ENCODE results near the gene TRAF1. TPM values are rescaled to one million over a fixed set of nuclear protein-coding genes. Genes with fewer than 3 reads are reported as not detected.

Gene TRAF1
- total RNA-seq, 4 donors from 2014 or later, result 2.2 to 7.2 (median 4.3) TPM

DNA sequence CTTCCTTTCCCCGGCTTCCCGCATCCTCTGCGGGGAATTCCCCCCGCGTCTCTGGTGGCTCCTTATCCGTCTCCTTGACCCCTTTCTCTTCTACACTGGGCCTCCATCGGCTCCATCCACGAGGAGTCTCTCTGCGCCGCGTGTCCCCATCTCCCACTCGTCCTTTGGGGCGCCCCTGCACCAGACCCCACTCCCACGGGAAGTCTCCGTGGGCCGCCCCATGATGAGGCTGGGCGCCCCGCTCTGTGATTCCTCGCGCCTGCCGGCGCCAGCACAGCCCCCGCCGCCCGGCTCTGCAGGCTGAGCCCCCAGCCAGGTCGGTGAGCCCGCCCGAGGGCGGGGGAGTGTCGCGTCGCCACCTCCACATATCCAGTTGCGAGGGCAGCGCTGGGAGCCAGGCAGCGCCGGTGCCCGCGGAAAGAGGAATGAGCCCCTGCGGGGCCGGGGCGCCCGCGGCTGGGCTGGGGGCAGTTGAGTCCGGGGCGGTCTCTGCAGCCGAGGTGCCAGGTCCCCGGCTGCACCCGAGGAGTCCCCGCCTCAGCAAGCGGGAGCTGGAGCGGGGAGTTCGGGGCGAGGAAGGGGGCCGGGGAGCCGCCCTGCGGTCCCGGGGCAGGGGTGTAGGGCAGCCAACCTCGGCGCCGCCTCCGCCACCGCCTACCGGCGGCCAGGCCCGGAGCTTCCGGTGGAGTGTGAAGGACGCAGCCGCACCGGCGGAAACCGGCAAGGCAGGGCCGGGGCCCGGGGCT is 2.1 kb upstream of the TRAF1 start:
- intact Hi-C loops (cut with DNase I; ENCODE audit: low total_unique reads), result no loop called here
- in situ Hi-C loops (cut with MboI; ENCODE audit: low pct_ligation_motif_present in 1 of 4, low pct_unique_long_range_greater_than_20kb in 1 of 4, low sequenced_read_pairs in 3 of 4), result loop anchor here in 3 of 4 donors (25.0 kb wide), 1 partner anchor 166 kb away; no protein-coding TSS in a partner anchor

DNA sequence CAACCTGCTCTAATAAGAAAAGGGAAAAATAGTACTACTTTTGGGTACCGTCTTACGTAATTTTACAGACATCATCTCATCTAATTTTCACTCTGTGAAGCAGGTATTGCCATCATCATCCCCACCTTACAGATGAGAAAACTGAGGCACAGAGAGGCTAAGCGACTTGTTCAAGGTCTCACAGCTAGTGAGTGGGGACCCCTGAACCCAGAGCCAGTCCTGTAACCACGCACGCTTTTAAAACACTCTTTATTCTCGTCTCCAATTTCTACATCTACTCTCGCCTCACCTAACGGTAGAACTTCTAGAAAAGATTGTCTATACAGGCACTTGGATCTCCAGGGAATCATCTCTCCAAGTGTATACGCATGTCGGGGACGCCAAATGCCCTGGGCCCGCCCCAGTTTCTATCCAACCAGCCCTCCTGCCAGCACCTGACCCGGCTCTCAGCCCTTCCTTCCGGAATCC is 1.5 kb upstream of the TRAF1 start:
- Histone ChIP-seq H3K27me3 (no peaks in the 10 kb centered on the region), H3K4me1 (peaks cover 9 to 31% (median 17%) of the 10 kb centered on the region in 4 donors), H3K27ac (peak overlapping the region; percentile 87 to 96 (median 92)), H3K4me3 (peak overlapping the region; percentile 39 to 95 (median 89)), H3K36me3 (no peaks in the 10 kb centered on the region), H3K9me3 (no peaks in the 10 kb centered on the region)
- TF ChIP-seq POLR2AphosphoS5 (IDR thresholded peaks at IDR 0.05), result no peak
- TF ChIP-seq EP300 (IDR thresholded peaks at IDR 0.05; ENCODE audit: low read depth), result no peak
- TF ChIP-seq, protein P1, sequence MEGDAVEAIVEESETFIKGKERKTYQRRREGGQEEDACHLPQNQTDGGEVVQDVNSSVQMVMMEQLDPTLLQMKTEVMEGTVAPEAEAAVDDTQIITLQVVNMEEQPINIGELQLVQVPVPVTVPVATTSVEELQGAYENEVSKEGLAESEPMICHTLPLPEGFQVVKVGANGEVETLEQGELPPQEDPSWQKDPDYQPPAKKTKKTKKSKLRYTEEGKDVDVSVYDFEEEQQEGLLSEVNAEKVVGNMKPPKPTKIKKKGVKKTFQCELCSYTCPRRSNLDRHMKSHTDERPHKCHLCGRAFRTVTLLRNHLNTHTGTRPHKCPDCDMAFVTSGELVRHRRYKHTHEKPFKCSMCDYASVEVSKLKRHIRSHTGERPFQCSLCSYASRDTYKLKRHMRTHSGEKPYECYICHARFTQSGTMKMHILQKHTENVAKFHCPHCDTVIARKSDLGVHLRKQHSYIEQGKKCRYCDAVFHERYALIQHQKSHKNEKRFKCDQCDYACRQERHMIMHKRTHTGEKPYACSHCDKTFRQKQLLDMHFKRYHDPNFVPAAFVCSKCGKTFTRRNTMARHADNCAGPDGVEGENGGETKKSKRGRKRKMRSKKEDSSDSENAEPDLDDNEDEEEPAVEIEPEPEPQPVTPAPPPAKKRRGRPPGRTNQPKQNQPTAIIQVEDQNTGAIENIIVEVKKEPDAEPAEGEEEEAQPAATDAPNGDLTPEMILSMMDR (IDR thresholded peaks at IDR 0.05), result no peak
- no peak for TF ChIP-seq POLR2A (IDR thresholded peaks at IDR 0.05)
- intact Hi-C loops (cut with DNase I; ENCODE audit: low total_unique reads) (no loop called here), in situ Hi-C loops (cut with MboI; ENCODE audit: low pct_ligation_motif_present in 1 of 4, low pct_unique_long_range_greater_than_20kb in 1 of 4, low sequenced_read_pairs in 3 of 4) (loop anchor here in 3 of 4 donors (25.0 kb wide), 1 partner anchor 166 kb away; no protein-coding TSS in a partner anchor)
- WGBS, 2 donors (ENCODE audit: low coverage in 1 of 2), result 30 to 66% methylated on average over 4 to 14 of the region's 14 CpGs
- peak; percentile 67 for DNase-seq

More for the DNA sequence above, 2.1 kb upstream of the TRAF1 start:
- peak overlapping the region; percentile 39 to 95 (median 89) for H3K4me3 ChIP-seq
- TF ChIP-seq EP300 (IDR thresholded peaks at IDR 0.05; ENCODE audit: low read depth) (no peak), POLR2A (IDR thresholded peaks at IDR 0.05) (peak; percentile 68), POLR2AphosphoS5 (IDR thresholded peaks at IDR 0.05) (peak; percentile 25 to 71 (median 61))
- TF ChIP-seq, protein P1 (IDR thresholded peaks at IDR 0.05), result peak in 4 of 5 experiments; percentile 32 to 61 (median 36)
- DNase-seq, result peak; percentile 88
- no peaks in the 10 kb centered on the region for H3K27me3 ChIP-seq
- 1 to 10% methylated on average over 2 to 29 of the region's 73 CpGs for WGBS, 2 donors (ENCODE audit: low coverage in 1 of 2)
- H3K4me1 ChIP-seq, result peaks cover 9 to 31% (median 17%) of the 10 kb centered on the region in 4 donors
- peak overlapping the region; percentile 87 to 96 (median 92) for H3K27ac ChIP-seq
- H3K9me3 ChIP-seq, result no peaks in the 10 kb centered on the region
- H3K36me3 ChIP-seq, result no peaks in the 10 kb centered on the region

DNA sequence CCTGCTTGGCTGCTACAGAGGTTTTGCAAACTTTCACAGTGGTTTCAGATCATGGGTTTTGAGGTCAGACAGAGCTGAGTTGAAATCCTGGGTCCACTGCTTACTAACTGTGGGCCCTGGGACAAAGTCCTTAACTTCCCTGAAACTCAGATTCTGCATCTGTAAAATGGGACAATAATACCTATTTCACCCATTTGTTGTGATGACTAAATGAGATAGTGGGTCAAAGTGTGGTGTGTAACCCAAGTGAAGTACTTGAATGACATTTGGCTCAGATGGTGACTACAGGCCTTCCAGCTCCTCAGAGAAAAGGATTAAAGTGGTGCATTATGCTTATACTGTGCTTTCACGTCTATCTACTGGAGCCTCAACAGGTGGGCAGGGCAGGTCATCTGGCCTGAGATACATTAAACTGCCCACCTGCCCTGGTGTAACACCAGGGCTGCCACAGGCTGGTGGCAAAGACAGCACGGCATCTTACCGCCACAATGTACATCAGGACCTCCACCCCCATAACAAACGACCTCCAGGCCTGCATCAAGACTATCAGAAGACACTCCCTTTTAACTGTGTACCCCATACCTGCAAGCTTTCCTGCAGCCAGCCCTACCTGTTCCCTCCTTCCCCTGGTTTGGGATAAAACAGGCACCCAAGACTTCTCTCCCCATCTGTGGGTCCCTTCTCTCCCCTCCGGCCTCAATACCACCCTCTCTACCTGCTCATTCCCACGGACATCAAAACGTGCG is 846 bp upstream of the TRAF1 start:
- H3K27ac ChIP-seq, result peak overlapping the region; percentile 87 to 96 (median 92)
- in situ Hi-C loops (cut with MboI; ENCODE audit: low pct_ligation_motif_present in 1 of 4, low pct_unique_long_range_greater_than_20kb in 1 of 4, low sequenced_read_pairs in 3 of 4), result loop anchor here in 3 of 4 donors (25.0 kb wide), 1 partner anchor 165 kb away; no protein-coding TSS in a partner anchor
- H3K27me3 ChIP-seq, result no peaks in the 10 kb centered on the region
- 53 to 67% methylated on average over 7 to 8 of the region's 8 CpGs for WGBS, 2 donors (ENCODE audit: low coverage in 1 of 2)
- DNase-seq, result no peak
- H3K4me1 ChIP-seq, result peaks cover 9 to 31% (median 17%) of the 10 kb centered on the region in 4 donors
- H3K36me3 ChIP-seq, result no peaks in the 10 kb centered on the region
- H3K9me3 ChIP-seq, result no peaks in the 10 kb centered on the region
- no peak overlapping the region for H3K4me3 ChIP-seq
- intact Hi-C loops (cut with DNase I; ENCODE audit: low total_unique reads), result no loop called here
- TF ChIP-seq EP300 (IDR thresholded peaks at IDR 0.05; ENCODE audit: low read depth), result no peak
- no peak for TF ChIP-seq POLR2AphosphoS5 (IDR thresholded peaks at IDR 0.05)
- no peak for TF ChIP-seq POLR2A (IDR thresholded peaks at IDR 0.05)
- TF ChIP-seq, protein P1 (IDR thresholded peaks at IDR 0.05), result no peak
